Breast epithelium (tissue), 4 donors: Measurements from ENCODE around the gene CDHR3. TPM values are rescaled to one million over a fixed set of nuclear protein-coding genes. Genes with fewer than 3 reads are reported as not detected.

Experiments
- DNase-seq, 2 donors: peaks; one replicate each; pipeline ENCODE4 v3.0.0-alpha.2; 2019; ENCODE audit warnings: low spot score in 2 of 2
- H3K27ac ChIP-seq, 2 donors: fragments of 200-600 bp; sonication (generic) in 1 of 2; one replicate each; pipeline ENCODE4 v1.5.1; 2016 to 2019; ENCODE audit warnings: mild to moderate bottlenecking in 1 of 2
- H3K27me3 ChIP-seq, 2 donors: fragments of 200-600 bp; sonication (generic) in 1 of 2; one replicate each; pipeline versions ENCODE4 v1.5.1 to v1.6.0; 2017 to 2019; ENCODE audit warnings: control low read depth in 1 of 2, mild to moderate bottlenecking in 1 of 2
- H3K36me3 ChIP-seq: fragments of 200-600 bp; one replicate; pipeline ENCODE4 v1.5.1; 2019
- H3K4me1 ChIP-seq, 2 donors: fragments of 200-600 bp; sonication (generic); one replicate each; pipeline ENCODE4 v1.5.1; 2016 to 2019; ENCODE audit warnings: control low read depth in 1 of 2
- H3K4me3 ChIP-seq, 3 donors: fragments of 200-600 bp; sonication (generic); 1 replicate in 2 of 3; 2 replicates in 1 of 3; pipeline ENCODE4 v1.5.1; 2016 to 2019; ENCODE audit warnings: mild to moderate bottlenecking in 3 of 3, moderate library complexity in 2 of 3
- H3K9me3 ChIP-seq, 2 donors: fragments of 200-600 bp; sonication (generic) in 1 of 2; one replicate each; pipeline ENCODE4 v1.5.1; 2016 to 2019; ENCODE audit warnings: control low read depth in 1 of 2
- CTCF ChIP-seq, 3 donors: fragments of 450-650 bp; IDR thresholded peaks; one replicate each; pipeline ENCODE4 v1.5.1; 2016 to 2017; ENCODE audit warnings: antibody characterized with exemption in 3 of 3, mild to moderate bottlenecking in 3 of 3, moderate library complexity in 3 of 3
- POLR2A ChIP-seq: fragments of 450-650 bp; IDR thresholded peaks from one replicate; pipeline ENCODE4 v1.6.1; 2016; ENCODE audit warnings: antibody characterized with exemption, mild to moderate bottlenecking, moderate library complexity
- POLR2AphosphoS5 ChIP-seq, 3 donors: sonication (generic); formaldehyde crosslinking; IDR thresholded peaks; one replicate each; pipeline ENCODE4 v1.6.1; 2017; ENCODE audit warnings: antibody characterized with exemption in 3 of 3
- intact Hi-C: fragments of 100-400 bp; cut with DNase I; formaldehyde crosslinking; loops from one replicate; pipeline ENCODE4 v1.15.1; 2023; ENCODE audit warnings: low total_unique reads
- total RNA-seq, 3 donors: library from RNA; depleted of rRNA; stranded (reverse); fragments of >200 nt; gene quantifications; one replicate each; pipeline ENCODE4 v1.1.0, GENCODE V29; 2016

CDHR3 gene
- total RNA-seq, 3 donors from 2014 or later = 4.6 to 8.8 (median 6.4) TPM

GRCh38 chr7:105976868-105977267 lies 13.8 kb downstream of the CDHR3 start:
- Histone ChIP-seq H3K4me3 (no peak overlapping the region), H3K27ac (no peak overlapping the region), H3K4me1 (no peaks in the 10 kb centered on the region), H3K36me3 (no peaks in the 10 kb centered on the region), H3K9me3 (no peaks in the 10 kb centered on the region), H3K27me3 (no peaks in the 10 kb centered on the region)
- intact Hi-C loops = no loop called here
- no peak for TF ChIP-seq CTCF (IDR thresholded peaks at IDR 0.05)
- TF ChIP-seq POLR2A = no peak
- TF ChIP-seq POLR2AphosphoS5 (IDR thresholded peaks at IDR 0.05) = no peak
- DNase-seq = no peak

- no peak overlapping the region for H3K27ac ChIP-seq
- no peaks in the 10 kb centered on the region for H3K36me3 ChIP-seq
- DNase-seq = no peak
- H3K27me3 ChIP-seq = no peaks in the 10 kb centered on the region
- intact Hi-C loops = no loop called here
- H3K9me3 ChIP-seq = no peaks in the 10 kb centered on the region
- no peak for TF ChIP-seq POLR2AphosphoS5 (IDR thresholded peaks at IDR 0.05)
- TF ChIP-seq CTCF (IDR thresholded peaks at IDR 0.05) = no peak
- H3K4me3 ChIP-seq = no peak overlapping the region
- no peaks in the 10 kb centered on the region for H3K4me1 ChIP-seq
Measured at GRCh38 chr7:105978035-105978434, 15.0 kb downstream of the CDHR3 start.

GRCh38 chr7:105978974-105979373 lies 15.9 kb downstream of the CDHR3 start:
- intact Hi-C loops = no loop called here
- no peak for TF ChIP-seq POLR2AphosphoS5 (IDR thresholded peaks at IDR 0.05)
- TF ChIP-seq CTCF (IDR thresholded peaks at IDR 0.05) = no peak
- TF ChIP-seq POLR2A = no peak
- no peak overlapping the region for H3K4me3 ChIP-seq
- no peak overlapping the region for H3K27ac ChIP-seq
- no peaks in the 10 kb centered on the region for H3K36me3 ChIP-seq
- no peaks in the 10 kb centered on the region for H3K27me3 ChIP-seq
- H3K9me3 ChIP-seq = no peaks in the 10 kb centered on the region
- H3K4me1 ChIP-seq = no peaks in the 10 kb centered on the region
- DNase-seq = no peak

GRCh38 chr7:105979405-105979804 lies 16.3 kb downstream of the CDHR3 start:
- intact Hi-C loops = no loop called here
- H3K4me3 ChIP-seq = no peak overlapping the region
- H3K27ac ChIP-seq = no peak overlapping the region
- H3K36me3 ChIP-seq = no peaks in the 10 kb centered on the region
- no peaks in the 10 kb centered on the region for H3K4me1 ChIP-seq
- DNase-seq = no peak
- TF ChIP-seq POLR2A (no peak), POLR2AphosphoS5 (IDR thresholded peaks at IDR 0.05) (no peak), CTCF (IDR thresholded peaks at IDR 0.05) (no peak)
- H3K27me3 ChIP-seq = no peaks in the 10 kb centered on the region
- H3K9me3 ChIP-seq = no peaks in the 10 kb centered on the region

GRCh38 chr7:105980645-105981396 lies 17.8 kb downstream of the CDHR3 start:
- Histone ChIP-seq H3K27me3 (no peaks in the 10 kb centered on the region), H3K4me3 (no peak overlapping the region), H3K4me1 (no peaks in the 10 kb centered on the region), H3K9me3 (no peaks in the 10 kb centered on the region), H3K27ac (no peak overlapping the region), H3K36me3 (no peaks in the 10 kb centered on the region)
- DNase-seq = no peak
- intact Hi-C loops = no loop called here
- TF ChIP-seq POLR2A (no peak), CTCF (IDR thresholded peaks at IDR 0.05) (no peak), POLR2AphosphoS5 (IDR thresholded peaks at IDR 0.05) (no peak)
